COLO829 (cell line): Measurements from ENCODE around the gene PIP4K2A.
"Not testable (repeated sequence)": the region's sequence is repeated elsewhere in the genome, so short reads cannot be mapped to it uniquely, and the experiment has no call there.

ENCODE experiments used
- DNase-seq: peaks from one replicate; pipeline ENCODE4 v3.0.0; 2012; ENCODE audit warnings: low spot score

PIP4K2A gene

DNA sequence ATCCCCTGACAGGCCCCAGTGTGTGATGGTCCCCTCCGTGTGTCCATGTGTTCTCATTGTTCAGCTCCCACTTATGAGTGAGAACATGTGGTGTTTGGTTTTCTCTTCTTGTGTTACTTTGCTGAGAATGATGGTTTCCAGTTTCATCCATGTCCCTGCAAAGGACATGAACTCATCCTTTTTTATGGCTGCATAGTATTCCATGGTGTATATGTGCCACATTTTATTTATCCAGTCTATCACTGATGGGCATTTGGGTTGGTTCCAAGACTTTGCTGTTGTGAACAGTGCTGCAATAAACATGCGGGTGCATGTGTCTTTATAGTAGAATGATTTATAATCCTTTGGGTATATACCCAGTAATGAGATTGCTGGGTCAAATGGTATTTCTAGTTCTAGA is 206.2 kb downstream of the PIP4K2A start:
- not testable (repeated sequence) for DNase-seq

DNA sequence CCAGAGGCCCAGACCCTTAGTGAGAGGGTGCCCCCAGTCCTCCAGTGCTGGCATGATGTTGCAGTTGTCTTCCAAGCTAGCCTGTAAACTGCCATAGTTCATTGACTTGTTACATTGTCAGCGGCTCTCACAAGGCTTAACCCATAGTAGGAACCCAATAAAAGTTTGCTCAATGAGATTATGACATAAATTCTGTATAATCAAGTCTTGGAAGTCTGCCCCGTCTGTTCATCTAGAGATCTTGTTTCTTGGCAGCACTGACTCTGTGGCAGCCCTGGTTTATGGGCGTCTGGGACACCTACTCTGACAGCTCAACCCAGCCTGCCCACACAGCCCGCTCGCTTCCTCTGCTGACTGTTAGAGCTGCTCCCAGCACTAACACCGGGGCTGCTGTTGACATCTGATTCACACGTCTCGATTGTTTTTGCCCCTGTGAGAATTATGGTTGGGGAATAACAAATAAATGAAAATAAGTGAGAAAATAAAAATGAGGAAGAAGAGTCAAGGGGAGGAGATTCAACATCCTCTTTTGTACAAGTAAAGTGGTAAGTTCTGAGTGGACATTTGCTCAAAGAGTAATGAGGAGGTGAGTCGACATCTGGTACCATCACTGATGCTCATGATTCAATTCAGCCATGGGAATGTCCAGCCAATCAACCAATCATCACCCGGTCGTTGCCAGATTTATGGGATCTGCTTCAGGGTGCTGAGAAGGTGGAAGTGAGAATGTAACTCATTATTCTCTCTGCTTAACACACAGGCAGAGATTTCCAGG is 208.3 kb downstream of the PIP4K2A start:
- DNase-seq: no peak

DNA sequence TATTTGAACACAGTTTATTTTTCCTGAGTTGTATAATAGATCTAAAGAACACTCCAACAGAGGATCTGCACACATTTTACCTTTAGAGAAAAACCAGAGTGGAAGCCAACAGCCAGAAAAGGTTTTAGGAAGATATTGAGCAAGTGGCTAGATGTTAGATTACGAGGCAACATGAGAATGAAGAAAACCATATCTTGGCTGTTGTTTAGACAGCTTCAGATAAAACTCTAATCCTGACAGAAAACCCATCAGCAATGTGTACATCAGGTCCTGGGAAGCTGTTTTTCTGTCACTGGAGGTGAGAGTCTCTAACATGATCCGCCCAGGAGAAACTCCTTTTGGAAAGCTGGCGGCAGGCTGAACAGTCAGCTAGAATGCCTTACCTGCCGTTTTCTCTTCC is 209.6 kb downstream of the PIP4K2A start:
- DNase-seq: no peak

DNA sequence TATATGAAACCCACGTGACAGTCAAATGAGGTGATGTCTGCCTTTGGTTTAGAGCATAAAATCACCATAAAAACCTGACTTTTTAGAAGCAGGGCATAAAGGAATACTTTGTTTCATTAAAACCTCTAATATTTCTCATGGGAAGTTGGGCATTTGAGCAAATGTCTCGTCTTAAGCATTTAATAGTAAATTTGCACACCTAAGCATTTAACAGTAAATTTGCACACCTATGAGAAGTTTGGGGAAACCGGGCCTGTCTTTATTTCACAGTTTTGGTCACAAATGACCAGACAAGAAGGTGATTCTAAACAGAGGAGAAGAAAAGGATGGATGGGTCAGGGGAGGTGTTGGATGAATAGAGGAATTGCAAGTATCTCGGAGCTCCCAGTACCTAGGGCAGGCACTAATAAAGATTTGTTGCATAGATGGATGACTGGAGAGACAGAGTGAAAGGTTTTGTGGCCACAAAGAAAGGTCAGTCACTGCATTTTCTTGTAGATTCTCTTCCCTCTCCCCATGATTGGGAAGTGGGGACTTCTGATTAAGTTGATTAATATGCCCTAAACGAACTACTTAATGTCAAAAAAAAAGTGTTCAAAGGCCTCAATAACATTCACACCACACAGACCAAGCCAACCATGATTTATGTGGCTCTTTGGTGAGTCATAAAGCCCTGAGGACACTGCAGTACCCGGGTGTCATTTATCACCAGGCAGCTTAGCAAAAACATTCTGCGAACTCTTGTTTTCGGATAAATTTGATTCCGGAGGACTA is 210.9 kb downstream of the PIP4K2A start:
- DNase-seq: peak; percentile 68

DNA sequence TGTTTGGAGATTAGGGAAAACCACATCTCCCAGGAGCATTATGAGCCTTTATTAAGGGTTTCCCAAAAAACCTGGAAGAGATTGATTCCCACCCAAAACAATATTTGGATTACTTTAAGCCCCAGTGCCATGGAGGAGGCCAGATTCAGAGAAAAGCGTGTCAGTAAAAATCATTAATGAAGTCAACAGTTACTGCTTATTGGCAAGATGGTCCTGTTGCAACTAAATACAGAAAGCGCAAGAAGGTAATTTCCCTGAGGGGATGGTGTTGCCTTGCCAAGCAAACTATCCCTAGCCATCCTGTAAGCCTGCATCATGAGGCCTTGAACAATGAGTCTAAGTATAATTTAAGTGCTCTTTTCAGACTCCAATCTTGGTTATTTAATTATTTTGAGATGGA is 212.5 kb downstream of the PIP4K2A start:
- no peak for DNase-seq

DNA sequence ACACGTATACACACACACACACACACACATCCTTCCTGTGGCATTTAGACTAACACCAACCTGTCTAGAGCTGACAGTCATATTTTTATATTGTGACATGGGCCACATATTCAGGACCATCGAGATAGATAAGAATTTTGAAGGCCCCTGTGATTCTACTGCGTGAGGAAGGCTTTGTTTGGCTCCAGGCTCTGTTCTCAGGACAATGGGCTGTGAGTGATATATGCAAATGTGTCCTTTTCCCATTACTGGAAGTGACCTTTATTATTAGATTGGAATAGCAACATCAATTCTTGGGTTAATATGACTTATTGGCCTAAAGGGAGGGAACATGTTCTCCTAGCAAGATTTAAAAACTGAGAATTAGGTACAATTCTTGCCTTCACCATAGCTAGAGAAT is 213.0 kb downstream of the PIP4K2A start:
- DNase-seq: no peak

DNA sequence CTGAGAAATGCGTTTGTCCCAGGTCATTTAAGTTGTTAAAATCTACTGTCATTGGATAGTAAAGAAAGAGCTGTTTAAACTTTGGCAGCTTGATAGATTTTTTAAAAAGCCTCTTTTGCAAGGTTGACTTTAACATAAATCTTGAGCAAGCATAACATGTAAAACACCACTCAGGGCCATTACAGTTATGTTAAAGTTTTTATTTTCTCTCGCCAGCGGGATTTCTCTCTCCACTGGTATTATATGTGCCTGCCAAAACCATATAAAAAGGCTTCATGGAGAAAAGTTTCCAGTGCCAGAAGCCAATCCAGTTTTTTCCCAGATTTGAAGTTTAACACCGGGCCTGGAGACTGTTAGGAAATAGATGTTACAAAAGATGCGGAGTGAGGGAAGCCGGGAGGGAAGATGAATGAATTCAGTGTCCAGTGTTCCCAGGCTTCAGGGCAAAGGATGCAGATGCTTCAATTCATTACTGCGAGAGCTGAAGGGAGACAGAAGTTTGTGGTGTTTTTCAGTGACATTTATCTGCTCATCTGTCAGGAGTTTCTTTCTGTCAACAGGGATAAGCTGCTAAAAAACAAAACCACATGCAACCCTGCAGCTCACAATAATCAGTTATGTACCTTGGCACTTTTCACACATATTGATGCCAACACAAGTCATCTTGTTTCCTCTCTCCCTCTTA is 213.6 kb downstream of the PIP4K2A start:
- peak; percentile 21 for DNase-seq

DNA sequence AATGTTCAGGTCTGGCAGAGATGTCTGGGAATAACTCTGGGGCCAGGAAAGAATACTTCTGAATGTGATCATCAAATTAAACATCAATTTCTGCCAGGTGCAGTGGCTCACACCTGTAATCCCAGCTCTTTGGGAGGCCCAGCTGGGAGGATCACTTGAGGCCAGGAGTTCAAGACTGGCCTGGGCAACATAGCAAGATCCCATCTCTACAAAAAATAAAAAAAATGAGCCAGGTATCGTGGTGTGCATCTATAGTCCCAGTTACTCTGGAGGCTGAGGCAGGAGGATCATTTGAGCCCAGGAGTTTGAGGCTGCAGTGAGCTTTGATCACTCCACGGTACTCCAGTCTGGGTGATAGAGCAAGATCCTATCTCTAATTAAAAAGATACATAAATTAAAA is 214.4 kb downstream of the PIP4K2A start:
- not testable (repeated sequence) for DNase-seq

DNA sequence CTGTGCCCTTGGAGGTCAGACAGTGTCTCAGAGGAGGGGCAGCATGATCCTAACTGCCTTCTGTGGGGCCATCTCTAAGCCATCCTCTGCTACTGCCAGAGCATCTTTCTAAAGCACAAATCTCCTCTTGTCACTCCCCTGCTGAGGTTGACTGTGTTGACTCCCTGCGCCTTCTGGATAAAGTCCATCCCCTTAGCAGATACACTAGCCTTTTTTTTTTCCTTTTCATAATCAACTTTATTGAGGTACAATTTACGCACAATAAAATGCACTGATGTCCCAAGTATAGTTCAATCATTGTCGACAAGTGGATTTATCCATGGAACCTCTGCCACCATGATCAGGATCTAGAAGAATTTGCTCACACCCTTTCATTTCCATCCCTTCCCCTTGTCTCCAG is 219.0 kb downstream of the PIP4K2A start:
- DNase-seq: no peak

DNA sequence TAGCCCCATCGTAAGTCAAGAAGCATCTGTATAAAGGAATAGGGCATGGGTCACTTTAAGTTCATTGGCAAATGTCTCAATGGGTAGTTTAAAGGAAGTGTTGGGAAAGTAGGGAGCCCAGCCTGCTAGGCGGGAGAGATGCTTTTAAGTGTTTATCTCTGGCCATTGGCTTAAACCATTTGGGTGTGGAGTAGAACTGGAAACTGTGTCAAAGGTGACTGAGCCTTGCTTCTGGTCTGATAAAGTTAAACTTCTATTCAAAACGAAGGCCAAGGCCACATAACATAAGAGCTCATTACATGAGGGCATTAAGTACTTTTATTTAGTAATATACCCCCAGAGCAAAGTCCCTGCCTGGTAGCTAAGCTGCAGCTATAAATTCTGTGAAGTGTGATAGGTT is 220.4 kb downstream of the PIP4K2A start:
- no peak for DNase-seq

DNA sequence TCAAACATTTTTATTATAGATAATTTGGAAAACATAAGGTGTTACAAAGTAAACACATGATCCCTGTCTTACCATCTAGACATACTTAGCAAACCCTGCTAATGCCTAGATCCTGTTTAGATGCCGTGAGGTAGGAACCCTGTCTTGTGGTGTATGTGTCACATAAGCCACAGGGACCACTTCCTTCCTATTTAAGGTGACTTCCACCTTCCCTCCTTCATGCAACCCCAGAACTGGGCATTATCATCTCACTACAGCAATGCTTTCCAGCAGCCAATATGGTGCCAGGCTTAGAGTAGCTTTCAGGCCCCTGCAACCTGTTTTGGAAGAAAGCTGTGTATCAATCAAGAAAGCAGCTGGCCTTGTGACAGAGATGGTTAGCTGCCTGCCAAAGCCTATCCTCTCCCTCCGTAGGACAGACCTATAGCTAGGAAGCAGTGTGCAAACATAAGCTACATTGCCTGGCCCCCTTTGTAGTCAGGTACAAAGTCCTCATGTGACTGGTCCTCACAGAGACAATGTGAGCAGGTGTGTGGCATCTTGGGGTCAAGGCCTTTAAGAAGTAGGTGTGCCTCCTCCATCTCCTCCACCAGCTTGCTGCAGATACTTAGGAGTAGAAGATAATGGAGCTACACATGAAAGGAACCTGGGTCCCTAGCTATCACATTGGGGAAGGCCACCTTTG is 222.3 kb downstream of the PIP4K2A start:
- DNase-seq: no peak

DNA sequence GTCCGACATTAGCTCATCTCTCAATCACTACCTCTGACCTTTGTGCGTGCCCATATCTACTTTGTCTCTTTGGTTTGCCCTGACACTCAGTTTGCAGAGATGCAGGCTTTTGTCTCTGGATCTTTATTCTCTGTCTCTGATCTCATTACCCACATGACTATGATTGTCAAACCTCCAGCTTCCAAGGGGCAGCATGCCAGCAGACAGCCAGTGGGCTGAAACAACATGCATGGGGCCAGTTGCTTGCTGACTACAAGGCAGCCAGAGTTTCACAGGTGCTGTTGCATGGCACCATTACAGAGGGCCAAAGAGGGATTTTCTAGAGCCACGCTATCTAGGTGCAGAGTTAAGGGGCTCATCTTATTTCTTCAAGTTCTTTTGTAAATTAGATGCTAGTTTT is 222.9 kb downstream of the PIP4K2A start:
- no peak for DNase-seq

DNA sequence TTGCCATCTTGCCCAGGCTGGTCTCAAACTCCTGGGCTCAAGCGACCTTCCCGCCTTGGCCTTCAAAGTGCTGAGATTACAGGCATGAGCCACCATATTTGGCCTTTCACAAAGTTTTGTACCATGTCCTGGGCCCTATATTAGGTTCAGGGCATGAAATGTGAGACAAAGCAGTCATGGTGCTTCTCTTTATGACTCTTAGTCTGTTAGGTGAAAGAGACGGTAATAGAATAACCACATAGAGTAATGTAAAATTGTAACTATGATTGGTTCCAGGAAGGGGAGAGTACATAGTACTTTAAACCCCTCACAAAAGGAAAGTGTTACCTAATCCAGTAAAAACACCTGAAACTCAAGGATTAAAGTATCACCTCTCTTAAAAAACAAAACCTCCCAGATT is 224.4 kb downstream of the PIP4K2A start:
- DNase-seq: no peak

DNA sequence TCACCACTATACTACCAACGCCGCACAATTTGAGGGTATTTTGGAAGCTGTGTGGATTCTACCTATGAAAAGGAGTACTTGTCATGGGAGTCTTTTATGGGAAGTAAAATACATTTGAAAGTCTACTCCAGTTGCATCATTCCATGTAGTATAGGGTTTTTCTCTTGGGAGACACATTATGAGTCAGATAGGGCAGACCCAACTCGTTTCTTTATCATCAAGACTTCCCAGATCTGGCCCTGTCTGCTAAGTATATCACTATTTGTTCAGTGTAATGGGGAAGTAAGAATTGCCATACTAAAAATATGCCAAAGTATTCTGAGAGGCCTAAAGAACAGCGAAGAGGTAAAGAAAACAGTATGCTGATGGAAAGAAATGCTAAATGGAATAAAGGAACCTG is 224.9 kb downstream of the PIP4K2A start:
- DNase-seq: no peak

DNA sequence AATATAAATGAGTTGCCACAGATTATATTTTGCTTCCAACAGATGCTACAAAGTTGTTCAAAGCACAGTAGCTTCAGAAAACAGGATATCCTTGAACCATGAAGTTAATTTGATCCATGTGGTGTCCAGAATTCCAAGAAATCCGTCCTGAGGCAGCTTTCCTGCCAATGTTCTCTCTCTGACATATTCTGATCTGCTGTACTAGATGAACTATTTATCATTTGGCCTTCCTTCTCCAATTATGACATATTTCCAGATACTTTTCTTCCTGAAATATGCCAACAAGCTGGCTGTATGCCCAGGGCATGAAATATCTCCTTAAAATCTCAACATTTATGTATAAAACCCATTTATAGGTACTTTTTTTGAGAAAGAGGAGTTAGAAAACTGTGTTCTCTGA is 227.9 kb downstream of the PIP4K2A start:
- no peak for DNase-seq
